Activated CD4-positive, CD25-positive, alpha-beta regulatory T cell treated with anti-CD3 and anti-CD28 coated beads, Interleukin-2, amount 50 U/mL, for 24 hours (primary cell): ENCODE results near the gene TSPAN12.
"Not testable (repeated sequence)": the region's sequence is repeated elsewhere in the genome, so short reads cannot be mapped to it uniquely, and the experiment has no call there.

Experiments used
- ATAC-seq, 2 donors: fragments of 150-1000 bp; cut with Tn5 transposase; one replicate each; pipeline ENCODE4 v1.10.0; 2021; ENCODE audit warnings: mild to moderate bottlenecking in 1 of 2, moderate library complexity in 1 of 2

TSPAN12 gene

GRCh38 chr7:120799813-120800475 lies 58.0 kb downstream of the TSPAN12 start:
- no peak for ATAC-seq

GRCh38 chr7:120799147-120799546 lies 58.8 kb downstream of the TSPAN12 start:
- no peak for ATAC-seq

GRCh38 chr7:120797026-120797645 lies 60.8 kb downstream of the TSPAN12 start:
- ATAC-seq, result no peak

GRCh38 chr7:120794106-120794729 lies 63.7 kb downstream of the TSPAN12 start:
- no peak for ATAC-seq

GRCh38 chr7:120793213-120793936 lies 64.6 kb downstream of the TSPAN12 start:
- no peak for ATAC-seq

- ATAC-seq, result no peak
Observed at GRCh38 chr7:120792861-120793130, 65.1 kb downstream of the TSPAN12 start.

GRCh38 chr7:120792091-120792860 lies 65.7 kb downstream of the TSPAN12 start:
- peak; percentile 49 to 51 for ATAC-seq

GRCh38 chr7:120785095-120785494 lies 72.8 kb downstream of the TSPAN12 start:
- ATAC-seq, result no peak

- no peak for ATAC-seq
Observed at GRCh38 chr7:120783721-120784120, 74.2 kb downstream of the TSPAN12 start.

GRCh38 chr7:120783273-120783672 lies 74.7 kb downstream of the TSPAN12 start:
- no peak for ATAC-seq

- not testable (repeated sequence) for ATAC-seq
Observed at GRCh38 chr7:120781924-120782323, 76.0 kb downstream of the TSPAN12 start.

GRCh38 chr7:120780938-120781337 lies 77.0 kb downstream of the TSPAN12 start:
- ATAC-seq, result no peak

- not testable (repeated sequence) for ATAC-seq
Observed at GRCh38 chr7:120780451-120780850, 77.5 kb downstream of the TSPAN12 start.

- ATAC-seq, result not testable (repeated sequence)
Observed at GRCh38 chr7:120779078-120779477, 78.9 kb downstream of the TSPAN12 start.

- no peak for ATAC-seq
Observed at GRCh38 chr7:120775755-120776154, 82.2 kb downstream of the TSPAN12 start.

GRCh38 chr7:120774481-120774880 lies 83.5 kb downstream of the TSPAN12 start:
- no peak for ATAC-seq

GRCh38 chr7:120770206-120770605 lies 87.7 kb downstream of the TSPAN12 start:
- ATAC-seq, result no peak

GRCh38 chr7:120760851-120761250 lies 97.1 kb downstream of the TSPAN12 start:
- no peak for ATAC-seq

GRCh38 chr7:120760050-120760449 lies 97.9 kb downstream of the TSPAN12 start:
- ATAC-seq, result no peak

- no peak for ATAC-seq
Observed at GRCh38 chr7:120743128-120743527, 114.8 kb downstream of the TSPAN12 start.

- no peak for ATAC-seq
Observed at GRCh38 chr7:120742372-120742771, 115.6 kb downstream of the TSPAN12 start.

- ATAC-seq, result no peak
Observed at GRCh38 chr7:120741371-120742042, 116.4 kb downstream of the TSPAN12 start.
